Skeletal muscle tissue (tissue), 5 donors: ENCODE measurements around the gene WDR18. TPM values are rescaled to one million over a fixed set of nuclear protein-coding genes. Genes with fewer than 3 reads are reported as not detected.

Experiments
- H3K27ac ChIP-seq: one replicate; pipeline ENCODE4 v1.7.0; 2013; ENCODE audit warnings: mild to moderate bottlenecking, low read depth, low read length, inconsistent platforms
- H3K27me3 ChIP-seq, 3 donors: one replicate each; pipeline ENCODE4 v1.7.0; 2013; ENCODE audit warnings: low read length in 3 of 3; ENCODE audit not compliant: control insufficient read depth in 3 of 3, insufficient read depth in 3 of 3
- H3K36me3 ChIP-seq, 3 donors: one replicate each; pipeline ENCODE4 v1.7.0; 2013; ENCODE audit warnings: low read length in 3 of 3; ENCODE audit not compliant: control insufficient read depth in 3 of 3, insufficient read depth in 3 of 3
- H3K4me1 ChIP-seq, 3 donors: one replicate each; pipeline ENCODE4 v1.7.0; 2013; ENCODE audit warnings: low read length in 3 of 3, mild to moderate bottlenecking in 3 of 3; ENCODE audit not compliant: control insufficient read depth in 3 of 3, insufficient read depth in 3 of 3
- H3K4me3 ChIP-seq, 3 donors: one replicate each; pipeline ENCODE4 v1.7.0; 2013; ENCODE audit warnings: low read length in 3 of 3
- H3K9ac ChIP-seq, 3 donors: one replicate each; pipeline ENCODE4 v1.7.0; 2013; ENCODE audit warnings: low read length in 3 of 3, mild to moderate bottlenecking in 3 of 3, moderate library complexity in 2 of 3, low read depth in 1 of 3
- H3K9me3 ChIP-seq, 3 donors: one replicate each; pipeline ENCODE4 v1.7.0; 2013; ENCODE audit warnings: low read length in 3 of 3; ENCODE audit not compliant: control insufficient read depth in 3 of 3
- small RNA-seq: library from RNA; depleted of rRNA; stranded (forward); fragments of <200 nt; gene quantifications from one replicate; pipeline ENCODE3, GENCODE V24; 2014
- total RNA-seq: library from RNA; depleted of rRNA; stranded (reverse); fragments of >200 nt; gene quantifications from one replicate; pipeline ENCODE4 v1.2.3, GENCODE V29; 2014
- donor health status: Osteomylitis.

Gene WDR18
- total RNA-seq, 1 donor from 2014 or later = 35.5 TPM

DNA sequence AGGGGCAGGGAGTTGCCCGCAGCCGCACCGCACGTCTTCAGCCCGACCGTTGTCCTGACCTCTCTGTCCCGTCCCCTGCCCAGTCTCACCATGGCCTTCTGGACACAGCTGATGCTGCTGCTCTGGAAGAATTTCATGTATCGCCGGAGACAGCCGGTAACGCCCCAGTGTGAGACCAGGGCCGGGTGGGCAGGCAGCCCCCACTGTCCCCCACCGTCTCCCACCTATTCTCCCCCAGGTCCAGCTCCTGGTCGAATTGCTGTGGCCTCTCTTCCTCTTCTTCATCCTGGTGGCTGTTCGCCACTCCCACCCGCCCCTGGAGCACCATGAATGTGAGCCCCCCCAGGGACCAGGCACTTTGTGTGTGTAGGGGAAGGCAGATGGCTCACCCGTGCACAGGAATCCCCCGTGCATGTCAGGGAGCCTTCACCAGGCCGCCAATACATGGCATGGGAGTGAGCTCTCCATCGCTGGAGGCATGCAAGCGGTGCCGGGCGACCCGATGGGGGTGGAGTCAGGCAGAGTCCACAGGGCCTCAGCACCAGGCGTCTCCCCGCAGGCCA is 57.2 kb downstream of the WDR18 start:
- Histone ChIP-seq H3K4me1 (peaks cover 33 to 43% (median 36%) of the 10 kb centered on the region in 3 donors), H3K9me3 (no peaks in the 10 kb centered on the region), H3K36me3 (peaks cover 0 to 2% (median 2%) of the 10 kb centered on the region in 3 donors), H3K27me3 (no peaks in the 10 kb centered on the region), H3K9ac (peak overlapping the region; percentile 75 to 79 (median 77)), H3K4me3 (peak overlapping the region; percentile 74 to 85 (median 83)), H3K27ac (peak overlapping the region; percentile 75)

DNA sequence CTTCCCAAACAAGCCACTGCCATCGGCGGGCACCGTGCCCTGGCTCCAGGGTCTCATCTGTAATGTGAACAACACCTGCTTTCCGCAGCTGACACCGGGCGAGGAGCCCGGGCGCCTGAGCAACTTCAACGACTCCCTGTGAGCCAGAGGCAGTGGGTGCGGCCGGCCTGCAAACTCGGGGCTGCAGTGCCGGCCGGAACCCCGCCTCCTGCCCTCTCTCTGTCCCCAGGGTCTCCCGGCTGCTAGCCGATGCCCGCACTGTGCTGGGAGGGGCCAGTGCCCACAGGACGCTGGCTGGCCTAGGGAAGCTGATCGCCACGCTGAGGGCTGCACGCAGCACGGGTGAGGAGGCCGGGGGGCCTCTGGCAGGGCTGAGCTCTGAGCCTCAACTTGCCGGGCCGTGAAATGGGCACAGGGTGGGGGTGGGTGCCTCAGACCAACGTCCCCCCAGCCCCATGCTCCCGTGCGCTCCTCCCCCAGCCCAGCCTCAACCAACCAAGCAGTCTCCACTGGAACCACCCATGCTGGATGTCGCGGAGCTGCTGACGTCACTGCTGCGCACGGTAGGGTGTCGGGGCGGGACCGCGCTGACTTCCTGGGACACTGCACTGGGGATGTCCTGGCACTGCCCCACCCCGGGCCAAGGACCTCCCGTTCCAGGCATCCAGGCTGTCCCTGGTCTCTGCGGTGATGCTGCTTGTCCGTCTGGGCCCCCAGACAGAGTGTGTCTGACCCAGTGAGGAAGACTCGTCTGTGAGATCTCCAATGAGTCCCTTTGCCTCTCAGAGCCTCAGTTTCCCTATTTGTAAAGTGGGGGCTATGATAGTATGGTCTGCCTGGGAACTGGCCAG is 57.9 kb downstream of the WDR18 start:
- peak overlapping the region in 2 of 3 donors; percentile 75 to 79 for H3K9ac ChIP-seq
- H3K9me3 ChIP-seq = no peaks in the 10 kb centered on the region
- H3K4me1 ChIP-seq = peaks cover 33 to 43% (median 36%) of the 10 kb centered on the region in 3 donors
- peaks cover 0 to 7% (median 4%) of the 10 kb centered on the region in 3 donors for H3K36me3 ChIP-seq
- H3K27ac ChIP-seq = peak overlapping the region; percentile 75
- no peaks in the 10 kb centered on the region for H3K27me3 ChIP-seq
- peak overlapping the region; percentile 74 to 85 (median 83) for H3K4me3 ChIP-seq

DNA sequence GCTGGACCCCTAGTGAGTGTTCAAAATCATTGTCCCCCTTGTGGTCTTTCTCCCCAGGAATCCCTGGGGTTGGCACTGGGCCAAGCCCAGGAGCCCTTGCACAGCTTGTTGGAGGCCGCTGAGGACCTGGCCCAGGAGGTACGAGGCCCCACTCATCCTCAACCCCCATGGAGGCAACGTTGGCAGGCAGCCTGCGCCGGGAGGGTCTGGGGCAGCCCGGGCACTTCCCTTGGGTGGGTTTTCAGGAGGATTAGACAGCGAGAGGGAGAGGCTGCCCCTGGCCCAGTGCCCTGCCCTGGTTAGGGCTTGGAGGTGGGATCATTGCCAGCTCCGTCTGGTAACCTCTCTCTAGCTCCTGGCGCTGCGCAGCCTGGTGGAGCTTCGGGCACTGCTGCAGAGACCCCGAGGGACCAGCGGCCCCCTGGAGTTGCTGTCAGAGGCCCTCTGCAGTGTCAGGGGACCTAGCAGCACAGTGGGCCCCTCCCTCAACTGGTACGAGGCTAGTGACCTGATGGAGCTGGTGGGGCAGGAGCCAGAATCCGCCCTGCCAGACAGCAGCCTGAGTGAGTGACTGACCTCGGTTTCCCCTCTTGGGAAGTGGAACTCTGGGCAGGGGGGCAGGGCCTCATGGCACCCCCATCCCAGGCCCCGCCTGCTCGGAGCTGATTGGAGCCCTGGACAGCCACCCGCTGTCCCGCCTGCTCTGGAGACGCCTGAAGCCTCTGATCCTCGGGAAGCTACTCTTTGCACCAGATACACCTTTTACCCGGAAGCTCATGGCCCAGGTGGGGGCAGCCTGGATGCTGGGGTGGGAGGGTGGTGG is 58.8 kb downstream of the WDR18 start:
- H3K36me3 ChIP-seq = peaks cover 0 to 11% (median 6%) of the 10 kb centered on the region in 3 donors
- no peaks in the 10 kb centered on the region for H3K27me3 ChIP-seq
- peaks cover 33 to 40% (median 36%) of the 10 kb centered on the region in 3 donors for H3K4me1 ChIP-seq
- no peaks in the 10 kb centered on the region for H3K9me3 ChIP-seq
- peak overlapping the region in 1 of 3 donors; percentile 74 for H3K4me3 ChIP-seq
- H3K27ac ChIP-seq = peak overlapping the region; percentile 75
- peak overlapping the region in 1 of 3 donors; percentile 79 for H3K9ac ChIP-seq

Small RNA genes within 50 kb of the gene (small RNA-seq; reads per million reads assigned to genes)
- 0.30 reads per million, percentile 31 among the genes with 10 or more reads in this experiment for gene RNU6-2

Other genes with a start within 250 kb of the WDR18 start
- not detected for gene MISP, start 233.2 kb upstream of the WDR18 start, total RNA-seq
- 50.1 TPM for gene PTBP1, start 186.9 kb upstream of the WDR18 start, total RNA-seq
- gene PLPPR3, start 162.4 kb upstream of the WDR18 start, total RNA-seq = 0.52 TPM
- gene AZU1, start 156.5 kb upstream of the WDR18 start, total RNA-seq = 2.6 TPM
- gene PRTN3, start 143.3 kb upstream of the WDR18 start, total RNA-seq = 4.7 TPM
- gene ELANE, start 132.0 kb upstream of the WDR18 start, total RNA-seq = 0.52 TPM
- 33.4 TPM for gene CFD, start 124.7 kb upstream of the WDR18 start, total RNA-seq
- 18.3 TPM for gene MED16, start 91.2 kb upstream of the WDR18 start, total RNA-seq
- gene RNU6-9, start 90.9 kb upstream of the WDR18 start, total RNA-seq = not detected
- 30.8 TPM for gene R3HDM4, start 71.1 kb upstream of the WDR18 start, total RNA-seq
- gene KISS1R, start 67.0 kb upstream of the WDR18 start, total RNA-seq = not detected
- gene ARID3A, start 58.3 kb upstream of the WDR18 start, total RNA-seq = 2.6 TPM
- gene GRIN3B, start 16.1 kb downstream of the WDR18 start, total RNA-seq = not detected
- 25.6 TPM for gene TMEM259, start 36.8 kb downstream of the WDR18 start, total RNA-seq
- gene RNU6-2, start 37.2 kb downstream of the WDR18 start, total RNA-seq = not detected
- gene CNN2, start 42.3 kb downstream of the WDR18 start, total RNA-seq = 40.2 TPM
- gene ABCA7, start 55.8 kb downstream of the WDR18 start, total RNA-seq = 6.8 TPM
- gene ARHGAP45, start 82.8 kb downstream of the WDR18 start, total RNA-seq = 8.9 TPM
- 39.1 TPM for gene POLR2E, start 111.0 kb downstream of the WDR18 start, total RNA-seq
- gene GPX4, start 119.6 kb downstream of the WDR18 start, total RNA-seq = 139 TPM
- 10.4 TPM for gene SBNO2, start 189.9 kb downstream of the WDR18 start, total RNA-seq
- gene STK11, start 221.4 kb downstream of the WDR18 start, total RNA-seq = 51.7 TPM